Tibial nerve (tissue), 4 donors: ENCODE measurements around the gene TAF1C.

Experiments used
- CTCF ChIP-seq, 5 experiments: fragments of 200-600 bp in 3 of 5; fragments of 450-650 bp in 2 of 5; sonication (generic) in 3 of 5; IDR thresholded peaks; one replicate each; pipeline ENCODE4 v1.5.1; 2016 to 2019; ENCODE audit warnings: antibody characterized with exemption in 5 of 5, mild to moderate bottlenecking in 3 of 5, moderate library complexity in 2 of 5
- EP300 ChIP-seq, 2 donors: sonication (generic); formaldehyde crosslinking; IDR thresholded peaks; one replicate each; pipeline ENCODE4 v1.6.1; 2017; ENCODE audit warnings: antibody characterized with exemption in 2 of 2, mild to moderate bottlenecking in 1 of 2
- POLR2A ChIP-seq, 2 donors: fragments of 450-650 bp; IDR thresholded peaks; one replicate each; pipeline ENCODE4 v1.6.1; 2017; ENCODE audit warnings: antibody characterized with exemption in 2 of 2, mild to moderate bottlenecking in 2 of 2, moderate library complexity in 2 of 2

GRCh38 chr16:84194470-84195200 lies 7.8 kb upstream of the TAF1C start:
- TF ChIP-seq POLR2A (IDR thresholded peaks at IDR 0.05) (no peak), CTCF (IDR thresholded peaks at IDR 0.05) (no peak), EP300 (IDR thresholded peaks at IDR 0.05) (no peak)
